Activated naive CD4-positive, alpha-beta T cell treated with anti-CD3 and anti-CD28 coated beads for 36 hours (primary cell): ENCODE data around the gene UHRF1. TPM values are rescaled to one million over a fixed set of nuclear protein-coding genes. Genes with fewer than 3 reads are reported as not detected.

Experiments used
- CTCF ChIA-PET: fragments of 350-600 bp; sonication (Branson Sonifier 250); formaldehyde crosslinking; loops from one replicate; lab custom pipeline; 2021; ENCODE audit warnings: antibody characterized with exemption; lab: Charles Lee
- DNase-seq: peaks from one replicate; pipeline ENCODE4 v3.0.0-alpha.2; 2020
- H3K27ac Mint-ChIP-seq: one replicate; pipeline ENCODE4 v1.8.0; 2021; ENCODE audit warnings: mild to moderate bottlenecking, mixed read lengths
- H3K27me3 Mint-ChIP-seq: one replicate; pipeline ENCODE4 v1.8.0; 2021; ENCODE audit warnings: low read depth, mixed read lengths
- H3K36me3 Mint-ChIP-seq: one replicate; pipeline ENCODE4 v1.8.0; 2021; ENCODE audit warnings: low read depth, mixed read lengths
- H3K4me1 Mint-ChIP-seq: one replicate; pipeline ENCODE4 v1.8.0; 2021; ENCODE audit warnings: low read depth, mixed read lengths
- H3K4me3 Mint-ChIP-seq: one replicate; pipeline ENCODE4 v1.8.0; 2021; ENCODE audit warnings: mild to moderate bottlenecking, moderate library complexity, mixed read lengths
- H3K9me3 Mint-ChIP-seq: one replicate; pipeline ENCODE4 v1.8.0; 2021; ENCODE audit warnings: mixed read lengths
- intact Hi-C: fragments of 100-400 bp; cut with micrococcal nuclease; formaldehyde crosslinking; loops from one replicate; pipeline ENCODE4 v1.15.1; 2023
- total RNA-seq, 2 experiments: library from RNA; stranded (reverse); gene quantifications; one replicate each; pipeline ENCODE4 v1.2.3, GENCODE V29; 2021

The UHRF1 gene
- total RNA-seq, 2 experiments from 2014 or later: 129 TPM

DNA sequence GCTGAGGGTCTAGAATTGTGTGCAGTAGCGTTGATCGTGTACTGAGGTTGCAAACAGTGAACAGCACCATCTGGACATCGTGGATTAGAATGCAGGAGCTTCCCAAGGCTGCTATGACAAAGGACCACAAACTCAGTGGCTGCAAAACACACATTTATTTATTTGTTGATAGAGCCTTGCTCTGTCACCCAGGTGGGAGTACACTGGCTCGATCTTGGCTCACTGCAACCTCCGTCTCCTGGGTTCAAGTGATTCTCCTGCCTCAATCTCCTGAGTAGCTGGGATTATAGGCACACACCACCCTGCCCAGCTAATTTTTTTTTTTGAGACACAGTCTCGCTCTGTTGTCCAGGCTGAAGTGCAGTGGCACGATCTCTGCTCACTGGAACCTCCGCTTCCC, 2.3 kb upstream of the UHRF1 start:
- DNase-seq: no peak

DNA sequence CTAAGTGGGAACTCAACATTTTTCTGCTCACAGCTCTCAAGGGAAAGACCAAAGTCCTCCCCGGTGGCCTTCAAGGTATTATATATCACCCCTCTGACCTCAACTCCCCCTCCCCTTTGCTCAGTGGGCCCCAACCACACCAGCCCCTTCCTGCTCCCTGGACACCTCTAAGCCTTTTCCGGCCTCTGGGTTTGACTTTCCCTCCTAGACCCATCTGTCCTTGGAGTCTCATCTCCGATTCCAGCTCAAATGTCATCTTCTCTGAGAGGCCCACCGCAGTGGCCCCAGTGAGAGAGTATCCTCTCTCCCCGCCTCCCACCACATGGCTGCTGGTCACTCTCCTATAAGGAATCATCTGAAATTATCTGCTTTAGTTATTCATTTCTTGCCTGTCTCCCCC, 941 bp upstream of the UHRF1 start:
- Mint-ChIP-seq H3K27ac (peak overlapping the region; percentile 50), H3K27me3 (no peaks in the 10 kb centered on the region), H3K36me3 (peaks cover 29% of the 10 kb centered on the region), H3K9me3 (no peaks in the 10 kb centered on the region), H3K4me1 (peaks cover 39% of the 10 kb centered on the region), H3K4me3 (peak overlapping the region; percentile 3)
- intact Hi-C loops: no loop called here
- CTCF ChIA-PET: interaction anchor here (0.6 to 2.1 kb wide), 2 partner anchors 35 to 42 kb away, joined by 3 to 5 read pairs; no protein-coding TSS in a partner anchor
- DNase-seq: no peak

More for the DNA sequence above, 2.3 kb upstream of the UHRF1 start:
- peaks cover 16% of the 10 kb centered on the region for H3K36me3 Mint-ChIP-seq
- intact Hi-C loops: no loop called here
- H3K9me3 Mint-ChIP-seq: no peaks in the 10 kb centered on the region
- no peaks in the 10 kb centered on the region for H3K27me3 Mint-ChIP-seq
- CTCF ChIA-PET: interaction anchor here (2.1 kb wide), 1 partner anchor 34 kb away, joined by 5 read pairs; no protein-coding TSS in a partner anchor
- H3K27ac Mint-ChIP-seq: no peak overlapping the region
- peaks cover 25% of the 10 kb centered on the region for H3K4me1 Mint-ChIP-seq
- H3K4me3 Mint-ChIP-seq: no peak overlapping the region

DNA sequence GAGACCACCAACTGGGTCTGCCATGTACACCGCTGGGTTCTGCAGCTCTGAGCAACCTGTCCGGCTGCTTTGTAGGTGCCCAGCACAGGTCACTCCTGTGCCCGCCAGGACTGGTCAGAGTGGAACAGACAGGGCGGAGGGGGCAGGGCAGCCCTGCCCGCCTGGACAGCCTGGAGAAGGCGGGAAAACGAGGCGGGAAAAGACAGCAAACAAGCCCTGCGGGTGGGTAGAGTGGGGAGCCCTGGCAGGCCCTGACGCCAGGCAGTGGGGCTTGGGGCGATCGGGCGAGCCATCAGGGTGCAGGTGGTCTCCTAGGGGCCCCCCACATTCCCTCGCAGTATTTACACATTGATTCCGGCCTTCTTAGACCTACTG, 533 bp upstream of the UHRF1 start:
- Mint-ChIP-seq H3K9me3 (no peaks in the 10 kb centered on the region), H3K4me1 (peaks cover 43% of the 10 kb centered on the region), H3K4me3 (peak overlapping the region; percentile 85), H3K36me3 (peaks cover 32% of the 10 kb centered on the region), H3K27me3 (no peaks in the 10 kb centered on the region), H3K27ac (peak overlapping the region; percentile 50)
- no peak for DNase-seq
- intact Hi-C loops: no loop called here
- CTCF ChIA-PET: interaction anchor here (2.1 kb wide), 1 partner anchor 36 kb away, joined by 5 read pairs; no protein-coding TSS in a partner anchor

- Mint-ChIP-seq H3K9me3 (no peaks in the 10 kb centered on the region), H3K4me1 (peaks cover 53% of the 10 kb centered on the region), H3K4me3 (peak overlapping the region; percentile 85), H3K36me3 (peaks cover 44% of the 10 kb centered on the region), H3K27me3 (no peaks in the 10 kb centered on the region), H3K27ac (peak overlapping the region; percentile 86)
- intact Hi-C loops: loop anchor here (1.0 to 5.0 kb wide), 4 partner anchors 95 to 923 kb away; partner anchors contain the start of genes CATSPERD, EEF2, LONP1 and SAFB
- peak; percentile 97 for DNase-seq
- CTCF ChIA-PET: interaction anchor here (4.6 to 5.0 kb wide), 2 partner anchors 38 to 100 kb away, joined by 36 to 54 read pairs; no protein-coding TSS in a partner anchor
Measured at GRCh38 chr19:4909897-4910593, 744 bp downstream of the UHRF1 start.

DNA sequence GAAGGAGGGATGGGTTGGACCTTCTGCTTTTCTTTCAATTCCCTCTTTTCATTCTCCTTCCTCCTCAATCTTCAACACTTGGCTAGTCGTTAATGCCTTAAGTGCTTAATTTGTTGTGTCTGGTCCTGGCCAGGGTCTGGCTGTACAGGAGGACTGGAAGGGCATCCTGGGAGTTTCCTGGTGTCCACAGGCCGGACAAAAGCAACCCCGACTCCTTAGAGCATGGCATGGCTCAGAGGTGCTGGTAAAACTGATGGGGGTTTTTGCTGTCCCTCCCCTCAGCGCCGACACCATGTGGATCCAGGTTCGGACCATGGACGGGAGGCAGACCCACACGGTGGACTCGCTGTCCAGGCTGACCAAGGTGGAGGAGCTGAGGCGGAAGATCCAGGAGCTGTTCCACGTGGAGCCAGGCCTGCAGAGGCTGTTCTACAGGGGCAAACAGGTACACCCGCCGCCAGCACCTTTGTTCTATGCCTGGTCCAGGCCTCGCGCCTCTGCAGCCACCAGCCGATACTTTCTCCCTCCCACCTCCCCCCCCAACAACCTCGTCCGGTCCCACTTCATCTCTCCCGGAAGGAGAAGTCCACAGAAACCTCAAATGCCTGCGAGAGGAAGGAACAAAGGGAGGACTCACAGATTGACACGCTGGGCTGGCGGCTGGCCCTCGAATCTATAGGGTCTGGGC, 1.4 kb downstream of the UHRF1 start:
- Mint-ChIP-seq H3K27me3 (no peaks in the 10 kb centered on the region), H3K27ac (peak overlapping the region; percentile 86), H3K36me3 (peaks cover 51% of the 10 kb centered on the region), H3K4me3 (peak overlapping the region; percentile 85), H3K4me1 (peaks cover 60% of the 10 kb centered on the region), H3K9me3 (no peaks in the 10 kb centered on the region)
- intact Hi-C loops: loop anchor here (1.0 to 5.0 kb wide), 6 partner anchors 38 to 923 kb away; partner anchors contain the start of genes CATSPERD, EEF2, LONP1 and PLIN3
- DNase-seq: peak; percentile 35
- CTCF ChIA-PET: interaction anchor here (0.7 to 5.0 kb wide), 8 partner anchors 21 to 120 kb away, joined by 3 to 54 read pairs (median 6); partner anchors contain the start of genes FEM1A, KDM4B and PLIN3

GRCh38 chr19:4911314-4911713, 2.0 kb downstream of the UHRF1 start:
- Mint-ChIP-seq H3K36me3 (peaks cover 57% of the 10 kb centered on the region), H3K27me3 (no peaks in the 10 kb centered on the region), H3K4me1 (peaks cover 66% of the 10 kb centered on the region), H3K9me3 (no peaks in the 10 kb centered on the region), H3K27ac (peak overlapping the region; percentile 86), H3K4me3 (peak overlapping the region; percentile 85)
- no peak for DNase-seq
- CTCF ChIA-PET: interaction anchor here (0.7 to 5.0 kb wide), 8 partner anchors 20 to 120 kb away, joined by 3 to 54 read pairs (median 6); partner anchors contain the start of genes FEM1A, KDM4B and PLIN3
- intact Hi-C loops: loop anchor here (1.0 to 5.0 kb wide), 5 partner anchors 39 to 924 kb away; partner anchors contain the start of genes EEF2, PLIN3, SAFB and SAFB2

- CTCF ChIA-PET: interaction anchor here (0.5 to 5.0 kb wide), 17 partner anchors 8 to 499 kb away, joined by 3 to 54 read pairs (median 4); partner anchors contain the start of genes FEM1A, KDM4B and PLIN3
- H3K27me3 Mint-ChIP-seq: no peaks in the 10 kb centered on the region
- intact Hi-C loops: loop anchor here (1.0 to 5.0 kb wide), 7 partner anchors 40 to 925 kb away; partner anchors contain the start of genes EEF2, PLIN3, SAFB and SAFB2
- H3K36me3 Mint-ChIP-seq: peaks cover 63% of the 10 kb centered on the region
- peaks cover 71% of the 10 kb centered on the region for H3K4me1 Mint-ChIP-seq
- no peaks in the 10 kb centered on the region for H3K9me3 Mint-ChIP-seq
- DNase-seq: peak; percentile 90
- H3K27ac Mint-ChIP-seq: peak overlapping the region; percentile 86
- peak overlapping the region; percentile 85 for H3K4me3 Mint-ChIP-seq
Measured at GRCh38 chr19:4911786-4912672, 2.7 kb downstream of the UHRF1 start.

- H3K27me3 Mint-ChIP-seq: no peaks in the 10 kb centered on the region
- H3K36me3 Mint-ChIP-seq: peaks cover 75% of the 10 kb centered on the region
- DNase-seq: peak; percentile 64
- peak overlapping the region; percentile 75 for H3K4me3 Mint-ChIP-seq
- H3K4me1 Mint-ChIP-seq: peaks cover 62% of the 10 kb centered on the region
- peak overlapping the region; percentile 88 for H3K27ac Mint-ChIP-seq
- CTCF ChIA-PET: interaction anchor here (1.4 to 5.0 kb wide), 3 partner anchors 42 to 104 kb away, joined by 6 to 54 read pairs (median 36); no protein-coding TSS in a partner anchor
- H3K9me3 Mint-ChIP-seq: no peaks in the 10 kb centered on the region
- intact Hi-C loops: loop anchor here (2.0 to 5.0 kb wide), 4 partner anchors 117 to 927 kb away; partner anchors contain the start of genes DPP9, EEF2, SAFB and SAFB2
Measured at GRCh38 chr19:4913996-4914735, 4.9 kb downstream of the UHRF1 start.

- Mint-ChIP-seq H3K27ac (peak overlapping the region; percentile 88), H3K27me3 (no peaks in the 10 kb centered on the region), H3K9me3 (no peaks in the 10 kb centered on the region), H3K4me1 (peaks cover 62% of the 10 kb centered on the region), H3K4me3 (peak overlapping the region; percentile 75), H3K36me3 (peaks cover 80% of the 10 kb centered on the region)
- CTCF ChIA-PET: interaction anchor here (1.4 to 5.0 kb wide), 2 partner anchors 43 to 46 kb away, joined by 6 to 54 read pairs; no protein-coding TSS in a partner anchor
- peak; percentile 84 for DNase-seq
- intact Hi-C loops: loop anchor here (2.0 to 5.0 kb wide), 4 partner anchors 192 to 1153 kb away; partner anchors contain the start of genes APBA3, DPP9, EEF2 and MRPL54
Measured at GRCh38 chr19:4914736-4915501, 5.6 kb downstream of the UHRF1 start.
